C1 segment of cervical spinal cord (tissue), 14 donors: ENCODE measurements around the gene BHLHA15.

Experiments
- DNase-seq, 14 donors: peaks; one replicate each; lab custom pipeline; 2025; lab: John Stamatoyannopoulos, UW

Gene BHLHA15

GRCh38 chr7:98186452-98187137 is 24.6 kb upstream of the BHLHA15 start:
- no peak for DNase-seq

- DNase-seq: no peak
Measured at GRCh38 chr7:98187138-98187502, 24.1 kb upstream of the BHLHA15 start.

- DNase-seq: no peak
Measured at GRCh38 chr7:98189559-98189958, 21.7 kb upstream of the BHLHA15 start.

GRCh38 chr7:98191668-98192431 is 19.4 kb upstream of the BHLHA15 start:
- DNase-seq: no peak

- no peak for DNase-seq
Measured at GRCh38 chr7:98192781-98193457, 18.3 kb upstream of the BHLHA15 start.

GRCh38 chr7:98193474-98194180 is 17.6 kb upstream of the BHLHA15 start:
- no peak for DNase-seq

GRCh38 chr7:98194186-98194585 is 17.1 kb upstream of the BHLHA15 start:
- no peak for DNase-seq

DNA sequence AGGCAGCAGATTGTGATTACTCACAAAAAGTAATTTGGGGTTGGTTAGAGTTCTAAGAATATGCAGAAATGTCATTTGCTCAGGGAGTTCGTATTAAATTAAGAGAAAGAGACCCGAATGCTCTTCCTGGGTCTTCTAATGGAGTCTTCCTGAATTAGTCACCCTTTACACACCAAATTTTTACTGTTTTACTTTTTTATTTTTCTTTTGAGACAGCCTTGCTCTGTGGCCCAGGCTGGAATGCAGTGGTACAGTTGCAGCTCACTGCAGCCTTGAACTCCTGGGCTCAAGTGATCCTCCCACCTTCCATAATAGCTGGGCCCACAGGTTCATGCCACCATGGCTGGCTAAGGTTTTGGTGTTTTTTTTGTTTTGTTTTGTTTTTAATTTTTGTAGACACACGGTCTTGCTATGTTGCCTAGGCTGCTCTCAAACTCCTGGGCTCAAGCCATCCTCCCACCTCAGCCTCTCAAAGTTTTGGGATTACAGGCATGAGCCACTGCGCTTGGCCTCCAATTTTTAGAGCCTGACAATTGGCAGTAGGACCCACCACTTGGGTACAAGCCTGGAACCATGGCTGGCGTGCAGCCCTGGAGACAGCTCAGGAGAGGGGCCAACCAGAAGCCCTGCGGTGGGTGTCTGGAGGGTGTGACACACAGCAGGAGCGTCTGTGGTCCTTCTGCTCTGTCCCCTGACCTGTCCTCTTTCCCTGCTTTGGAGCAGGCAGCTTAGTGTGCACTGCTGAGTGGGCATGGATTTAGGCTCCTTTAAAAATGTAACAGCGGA is 16.4 kb upstream of the BHLHA15 start:
- peak in 6 of 14 donors; percentile 18 to 53 (median 40) for DNase-seq

DNA sequence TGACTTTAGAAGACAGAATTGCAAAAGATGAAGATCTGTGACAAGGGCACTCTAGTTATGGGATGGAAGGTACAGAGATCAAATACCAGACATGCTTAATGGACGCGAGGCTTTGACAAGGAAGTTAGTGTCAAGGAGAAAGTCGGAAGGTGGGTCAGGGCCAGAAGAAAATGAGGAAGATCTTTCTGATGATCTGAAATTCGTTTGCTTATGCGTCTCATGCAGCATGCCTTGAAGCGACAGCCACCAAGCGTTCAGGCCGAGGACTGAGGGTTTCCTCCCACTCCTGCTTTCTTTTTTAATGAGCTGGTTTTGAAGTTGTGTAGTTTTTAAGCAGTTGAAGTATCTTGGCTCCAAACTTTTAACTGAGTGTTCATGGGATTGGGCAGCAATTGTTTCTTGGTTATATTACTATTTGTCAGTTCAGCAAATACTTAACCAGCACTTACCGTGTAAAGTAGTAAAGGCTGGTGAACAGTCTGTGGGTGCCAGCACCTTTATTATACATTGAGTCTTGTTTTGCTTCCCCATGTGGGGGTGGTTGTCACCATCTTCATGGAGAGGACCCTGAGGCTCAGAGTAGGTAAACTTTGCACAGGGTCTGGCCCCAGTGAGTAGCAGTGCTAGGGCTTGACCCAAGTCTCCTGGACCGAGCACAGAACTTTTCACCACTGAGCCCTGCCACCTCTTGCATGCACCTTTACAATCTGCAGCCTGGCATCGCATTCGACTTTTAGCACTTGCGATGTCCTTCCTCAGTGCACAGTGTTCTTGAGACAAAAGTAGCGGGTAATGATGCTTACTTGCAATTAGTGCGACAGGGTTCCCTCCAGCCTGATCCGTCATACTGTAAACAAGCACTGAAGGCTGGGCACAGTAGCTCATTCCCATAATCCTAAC is 14.3 kb upstream of the BHLHA15 start:
- DNase-seq: no peak

- DNase-seq: no peak
Measured at GRCh38 chr7:98199131-98199530, 12.1 kb upstream of the BHLHA15 start.

DNA sequence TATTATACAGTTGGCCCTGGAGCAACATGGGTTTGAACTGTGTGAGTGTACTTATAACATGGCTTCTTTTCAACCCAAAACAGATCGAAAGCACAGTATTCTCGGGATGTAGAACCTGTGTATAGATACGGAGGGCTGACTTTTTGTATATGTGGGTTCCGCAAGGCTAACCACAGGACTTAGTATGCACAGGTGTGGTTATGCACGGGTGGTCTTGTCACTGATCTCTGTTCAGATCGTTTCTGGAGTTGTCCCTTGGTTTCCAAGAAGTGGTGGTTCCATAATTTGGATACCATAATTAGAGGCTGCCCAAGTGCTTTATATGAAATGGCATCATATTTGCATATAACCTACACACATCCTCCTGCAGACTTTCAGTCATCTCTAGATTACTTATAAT is 10.9 kb upstream of the BHLHA15 start:
- no peak for DNase-seq

- no peak for DNase-seq
Measured at GRCh38 chr7:98202367-98203195, 8.7 kb upstream of the BHLHA15 start.

DNA sequence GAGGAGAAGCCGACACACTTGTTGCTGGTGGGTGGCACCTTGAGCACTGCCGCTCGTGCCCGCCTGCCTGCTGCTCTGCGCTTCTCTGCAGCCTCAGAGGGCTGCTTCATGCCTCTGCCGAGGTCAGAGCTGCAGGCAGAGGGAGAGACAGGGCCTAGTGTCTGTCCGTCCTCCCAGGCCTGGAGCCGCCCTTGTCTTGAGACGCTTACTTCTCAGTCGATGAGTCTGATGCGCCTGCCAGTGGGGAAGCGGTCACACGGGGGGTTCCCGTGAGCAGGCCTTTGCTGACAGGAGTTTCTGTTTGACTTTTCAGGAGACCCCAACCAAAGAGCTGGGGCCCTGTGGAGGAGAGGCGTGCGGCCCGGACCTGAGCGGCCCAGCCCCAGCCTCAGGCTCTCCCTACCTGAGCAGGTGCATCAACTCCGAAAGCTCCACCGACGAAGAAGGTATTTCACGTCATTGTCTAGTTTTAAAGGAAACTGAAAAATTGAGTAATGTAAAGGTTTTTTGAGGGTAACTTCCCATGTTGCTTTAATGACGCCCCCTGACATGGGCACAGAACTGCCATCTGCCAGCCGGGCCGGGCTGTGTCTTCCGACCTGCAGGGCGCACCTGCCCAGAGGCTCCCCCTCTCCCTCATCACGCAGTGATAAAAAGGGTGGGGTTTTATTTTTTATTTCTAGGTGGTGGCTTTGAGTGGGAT is 7.8 kb upstream of the BHLHA15 start:
- DNase-seq: no peak

GRCh38 chr7:98203964-98204605 is 7.2 kb upstream of the BHLHA15 start:
- no peak for DNase-seq

DNA sequence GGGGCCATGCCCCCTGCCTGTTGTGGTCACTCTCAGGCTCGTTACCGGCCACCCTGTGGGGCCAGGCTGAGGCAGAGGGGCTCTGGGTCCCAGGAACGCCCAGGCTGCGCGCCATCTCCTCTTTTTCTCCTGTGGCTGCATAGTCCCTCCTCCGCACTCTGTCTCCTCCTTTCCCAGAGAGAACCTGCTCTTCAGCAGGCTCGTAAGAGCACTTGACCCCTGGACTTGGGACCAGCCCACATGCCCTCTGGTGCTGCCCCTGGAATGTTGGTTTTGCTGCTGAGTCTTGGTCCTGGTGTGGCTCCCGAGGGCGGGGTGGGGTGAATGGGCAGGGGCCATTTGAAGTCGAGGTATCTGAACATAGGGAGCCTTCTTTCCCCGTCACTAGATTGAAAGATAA is 6.6 kb upstream of the BHLHA15 start:
- DNase-seq: no peak

- DNase-seq: no peak
Measured at GRCh38 chr7:98205162-98205845, 5.9 kb upstream of the BHLHA15 start.

- no peak for DNase-seq
Measured at GRCh38 chr7:98206451-98207330, 4.5 kb upstream of the BHLHA15 start.
